GM12878 (cell line): ENCODE measurements around the gene PRSS2. TPM values are rescaled to one million over a fixed set of nuclear protein-coding genes. Genes with fewer than 3 reads are reported as not detected.

Source experiments
- ATF7 ChIP-seq: fragments of 450-650 bp; IDR thresholded peaks from 2 replicates; pipeline ENCODE4 v1.6.1; 2016; ENCODE audit warnings: low read depth, mild to moderate bottlenecking
- ESRRA ChIP-seq: IDR thresholded peaks from 2 replicates; pipeline ENCODE4 v1.6.1; 2012; ENCODE audit warnings: mild to moderate bottlenecking, low read length, improper control_type of control experiment
- GABPA ChIP-seq: IDR thresholded peaks from 2 replicates; pipeline ENCODE4 v1.6.1; 2014; ENCODE audit warnings: antibody characterized with exemption, low read depth, mild to moderate bottlenecking, inconsistent platforms
- PAX5 ChIP-seq: IDR thresholded peaks from 2 replicates; pipeline ENCODE4 v1.6.1; 2011; ENCODE audit warnings: low read depth, low read length, borderline replicate concordance
- ZNF274 ChIP-seq: IDR thresholded peaks from one replicate; pipeline ENCODE4 v1.8.0; 2011; ENCODE audit not compliant: insufficient read length, insufficient read depth
- polyA plus RNA-seq, 11 experiments: library from polyadenylated mRNA; depleted of rRNA in 4 of 11; unstranded in 6 of 11; stranded (reverse) in 5 of 11; fragments of >200 nt; fragmentation: Nextera tagmentation in 4 of 11; fragmentation: Illumina TruSeq in 1 of 11; extraction: Ambion mirVana in 4 of 11; extraction: Trizol in 1 of 11; gene quantifications; 1 replicate in 1 of 11; 2 replicates in 10 of 11; pipeline versions ENCODE4 v1.2.1 to v1.2.3, GENCODE V29; 2011 to 2016; ENCODE audit warnings: inconsistent platforms in 2 of 11, missing spikeins in 2 of 11, low read depth in 1 of 11
- total RNA-seq, 4 experiments: library from RNA; depleted of rRNA in 3 of 4; stranded (reverse); fragments of >200 nt in 3 of 4; fragmentation: Illumina TruSeq in 1 of 4; extraction: Trizol in 1 of 4; gene quantifications; 2 replicates each; pipeline versions ENCODE4 v1.2.1 to v1.2.3, GENCODE V29; 2013 to 2021
- TF ChIP-seq, protein P1 (sequence below): fragments of 450-650 bp; IDR thresholded peaks from 2 replicates; pipeline ENCODE4 v1.6.1; 2018; ENCODE audit warnings: mild to moderate bottlenecking, low read depth, moderate library complexity; ENCODE audit not compliant: partially characterized antibody
- TF ChIP-seq, protein P2 (sequence below): fragments of 450-650 bp; IDR thresholded peaks from 2 replicates; pipeline ENCODE4 v1.6.1; 2017; ENCODE audit warnings: antibody characterized with exemption, mild to moderate bottlenecking, moderate library complexity
- TF ChIP-seq, protein P3 (sequence below): fragments of 450-650 bp; IDR thresholded peaks from 2 replicates; pipeline ENCODE4 v1.6.1; 2016; ENCODE audit warnings: mild to moderate bottlenecking

The PRSS2 gene
- total and polyA plus RNA-seq, 10 of the 15 experiments (the other 5 are each of a cell fraction or from before 2014, with no cell fraction given) = 0.21 to 28.8 (median 0.41) TPM; not detected in 7

DNA sequence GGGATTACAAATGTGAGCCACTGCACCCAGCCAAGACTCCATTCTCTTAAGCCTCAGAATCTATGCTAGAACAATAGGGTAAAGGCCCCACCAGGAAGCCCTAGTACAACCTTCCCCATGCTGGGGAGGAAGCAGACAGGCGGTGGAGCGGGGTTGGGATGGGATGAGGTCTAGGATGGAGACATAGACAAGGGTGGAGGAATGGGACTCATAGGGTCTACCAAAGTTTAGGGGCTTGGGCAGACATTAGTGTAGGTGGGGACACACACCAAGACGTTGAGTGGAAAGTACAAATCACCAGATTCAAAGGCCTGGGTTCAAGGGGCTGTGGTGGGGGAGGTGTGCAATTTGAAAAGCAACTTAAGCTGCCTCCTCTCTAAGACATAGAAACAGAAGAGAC is 19.3 kb downstream of the PRSS2 start (continued):
- TF ChIP-seq ESRRA (no peak), ZNF274 (no peak), GABPA (no peak), PAX5 (no peak), ATF7 (no peak)
- TF ChIP-seq, protein P1, sequence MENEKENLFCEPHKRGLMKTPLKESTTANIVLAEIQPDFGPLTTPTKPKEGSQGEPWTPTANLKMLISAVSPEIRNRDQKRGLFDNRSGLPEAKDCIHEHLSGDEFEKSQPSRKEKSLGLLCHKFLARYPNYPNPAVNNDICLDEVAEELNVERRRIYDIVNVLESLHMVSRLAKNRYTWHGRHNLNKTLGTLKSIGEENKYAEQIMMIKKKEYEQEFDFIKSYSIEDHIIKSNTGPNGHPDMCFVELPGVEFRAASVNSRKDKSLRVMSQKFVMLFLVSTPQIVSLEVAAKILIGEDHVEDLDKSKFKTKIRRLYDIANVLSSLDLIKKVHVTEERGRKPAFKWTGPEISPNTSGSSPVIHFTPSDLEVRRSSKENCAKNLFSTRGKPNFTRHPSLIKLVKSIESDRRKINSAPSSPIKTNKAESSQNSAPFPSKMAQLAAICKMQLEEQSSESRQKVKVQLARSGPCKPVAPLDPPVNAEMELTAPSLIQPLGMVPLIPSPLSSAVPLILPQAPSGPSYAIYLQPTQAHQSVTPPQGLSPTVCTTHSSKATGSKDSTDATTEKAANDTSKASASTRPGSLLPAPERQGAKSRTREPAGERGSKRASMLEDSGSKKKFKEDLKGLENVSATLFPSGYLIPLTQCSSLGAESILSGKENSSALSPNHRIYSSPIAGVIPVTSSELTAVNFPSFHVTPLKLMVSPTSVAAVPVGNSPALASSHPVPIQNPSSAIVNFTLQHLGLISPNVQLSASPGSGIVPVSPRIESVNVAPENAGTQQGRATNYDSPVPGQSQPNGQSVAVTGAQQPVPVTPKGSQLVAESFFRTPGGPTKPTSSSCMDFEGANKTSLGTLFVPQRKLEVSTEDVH = no peak
- TF ChIP-seq, protein P2, sequence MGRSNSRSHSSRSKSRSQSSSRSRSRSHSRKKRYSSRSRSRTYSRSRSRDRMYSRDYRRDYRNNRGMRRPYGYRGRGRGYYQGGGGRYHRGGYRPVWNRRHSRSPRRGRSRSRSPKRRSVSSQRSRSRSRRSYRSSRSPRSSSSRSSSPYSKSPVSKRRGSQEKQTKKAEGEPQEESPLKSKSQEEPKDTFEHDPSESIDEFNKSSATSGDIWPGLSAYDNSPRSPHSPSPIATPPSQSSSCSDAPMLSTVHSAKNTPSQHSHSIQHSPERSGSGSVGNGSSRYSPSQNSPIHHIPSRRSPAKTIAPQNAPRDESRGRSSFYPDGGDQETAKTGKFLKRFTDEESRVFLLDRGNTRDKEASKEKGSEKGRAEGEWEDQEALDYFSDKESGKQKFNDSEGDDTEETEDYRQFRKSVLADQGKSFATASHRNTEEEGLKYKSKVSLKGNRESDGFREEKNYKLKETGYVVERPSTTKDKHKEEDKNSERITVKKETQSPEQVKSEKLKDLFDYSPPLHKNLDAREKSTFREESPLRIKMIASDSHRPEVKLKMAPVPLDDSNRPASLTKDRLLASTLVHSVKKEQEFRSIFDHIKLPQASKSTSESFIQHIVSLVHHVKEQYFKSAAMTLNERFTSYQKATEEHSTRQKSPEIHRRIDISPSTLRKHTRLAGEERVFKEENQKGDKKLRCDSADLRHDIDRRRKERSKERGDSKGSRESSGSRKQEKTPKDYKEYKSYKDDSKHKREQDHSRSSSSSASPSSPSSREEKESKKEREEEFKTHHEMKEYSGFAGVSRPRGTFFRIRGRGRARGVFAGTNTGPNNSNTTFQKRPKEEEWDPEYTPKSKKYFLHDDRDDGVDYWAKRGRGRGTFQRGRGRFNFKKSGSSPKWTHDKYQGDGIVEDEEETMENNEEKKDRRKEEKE = no peak
- TF ChIP-seq, protein P3, sequence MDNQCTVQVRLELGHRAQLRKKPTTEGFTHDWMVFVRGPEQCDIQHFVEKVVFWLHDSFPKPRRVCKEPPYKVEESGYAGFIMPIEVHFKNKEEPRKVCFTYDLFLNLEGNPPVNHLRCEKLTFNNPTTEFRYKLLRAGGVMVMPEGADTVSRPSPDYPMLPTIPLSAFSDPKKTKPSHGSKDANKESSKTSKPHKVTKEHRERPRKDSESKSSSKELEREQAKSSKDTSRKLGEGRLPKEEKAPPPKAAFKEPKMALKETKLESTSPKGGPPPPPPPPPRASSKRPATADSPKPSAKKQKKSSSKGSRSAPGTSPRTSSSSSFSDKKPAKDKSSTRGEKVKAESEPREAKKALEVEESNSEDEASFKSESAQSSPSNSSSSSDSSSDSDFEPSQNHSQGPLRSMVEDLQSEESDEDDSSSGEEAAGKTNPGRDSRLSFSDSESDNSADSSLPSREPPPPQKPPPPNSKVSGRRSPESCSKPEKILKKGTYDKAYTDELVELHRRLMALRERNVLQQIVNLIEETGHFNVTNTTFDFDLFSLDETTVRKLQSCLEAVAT = no peak
